ENCODE data around the gene MPV17.

DNA sequence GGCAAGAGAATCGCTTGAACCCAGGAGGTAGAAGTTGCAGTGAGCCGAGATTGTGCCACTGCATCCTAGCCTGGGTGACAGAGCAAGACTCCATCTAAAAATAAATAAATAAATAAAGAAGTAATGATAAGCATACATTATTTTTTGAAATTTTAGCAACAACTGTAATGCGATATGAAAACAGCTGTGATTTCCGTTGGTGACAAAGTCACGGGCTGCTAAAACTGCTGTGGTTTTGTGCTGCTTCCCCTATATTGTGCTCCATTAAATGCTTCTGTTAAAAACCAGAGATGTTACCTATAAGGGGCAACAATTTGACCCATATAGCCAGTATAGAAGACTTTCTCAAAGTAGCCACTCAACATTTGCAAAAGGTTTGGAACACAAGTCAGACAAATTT is 32.3 kb downstream of the MPV17 start:
- TF ChIP-seq, protein P1, sequence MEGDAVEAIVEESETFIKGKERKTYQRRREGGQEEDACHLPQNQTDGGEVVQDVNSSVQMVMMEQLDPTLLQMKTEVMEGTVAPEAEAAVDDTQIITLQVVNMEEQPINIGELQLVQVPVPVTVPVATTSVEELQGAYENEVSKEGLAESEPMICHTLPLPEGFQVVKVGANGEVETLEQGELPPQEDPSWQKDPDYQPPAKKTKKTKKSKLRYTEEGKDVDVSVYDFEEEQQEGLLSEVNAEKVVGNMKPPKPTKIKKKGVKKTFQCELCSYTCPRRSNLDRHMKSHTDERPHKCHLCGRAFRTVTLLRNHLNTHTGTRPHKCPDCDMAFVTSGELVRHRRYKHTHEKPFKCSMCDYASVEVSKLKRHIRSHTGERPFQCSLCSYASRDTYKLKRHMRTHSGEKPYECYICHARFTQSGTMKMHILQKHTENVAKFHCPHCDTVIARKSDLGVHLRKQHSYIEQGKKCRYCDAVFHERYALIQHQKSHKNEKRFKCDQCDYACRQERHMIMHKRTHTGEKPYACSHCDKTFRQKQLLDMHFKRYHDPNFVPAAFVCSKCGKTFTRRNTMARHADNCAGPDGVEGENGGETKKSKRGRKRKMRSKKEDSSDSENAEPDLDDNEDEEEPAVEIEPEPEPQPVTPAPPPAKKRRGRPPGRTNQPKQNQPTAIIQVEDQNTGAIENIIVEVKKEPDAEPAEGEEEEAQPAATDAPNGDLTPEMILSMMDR (IDR thresholded peaks at IDR 0.05; ENCODE audit: low read depth, low read length, poor library complexity, severe bottlenecking): no peak
- TF ChIP-seq EZH2phosphoT487 (IDR thresholded peaks at IDR 0.05; ENCODE audit: borderline replicate concordance, low read length): no peak
